HG03280 (cell line): ENCODE measurements around the gene IL17RD.
"Not testable (repeated sequence)": the region's sequence is repeated elsewhere in the genome, so short reads cannot be mapped to it uniquely, and the experiment has no call there.

Source experiments
- ATAC-seq: cut with Tn5 transposase; IDR thresholded peaks from one replicate; pipeline ENCODE4 v1.9.1; 2021; ENCODE audit warnings: mild to moderate bottlenecking, moderate library complexity; ENCODE audit not compliant: unreplicated experiment

The IL17RD gene

DNA sequence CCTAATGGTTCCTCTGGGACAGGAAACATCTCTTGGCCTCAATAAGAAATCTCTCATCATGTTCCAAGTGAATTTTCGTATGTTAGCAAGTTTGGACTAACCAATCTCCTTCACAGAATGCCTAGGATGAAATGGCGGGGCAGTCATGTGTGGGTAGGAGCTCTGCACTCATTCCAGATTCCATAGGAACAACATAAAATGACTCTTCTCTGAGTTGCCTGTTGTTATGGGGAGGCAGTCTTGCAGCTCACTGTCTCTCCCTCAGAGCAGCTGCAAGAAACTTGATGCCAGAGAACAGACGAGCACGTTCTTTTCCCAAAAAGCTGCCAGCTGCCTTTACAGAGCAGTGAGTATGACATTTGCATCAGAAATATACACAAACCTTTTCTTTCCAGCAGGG is 70.6 kb downstream of the IL17RD start:
- no peak for ATAC-seq

DNA sequence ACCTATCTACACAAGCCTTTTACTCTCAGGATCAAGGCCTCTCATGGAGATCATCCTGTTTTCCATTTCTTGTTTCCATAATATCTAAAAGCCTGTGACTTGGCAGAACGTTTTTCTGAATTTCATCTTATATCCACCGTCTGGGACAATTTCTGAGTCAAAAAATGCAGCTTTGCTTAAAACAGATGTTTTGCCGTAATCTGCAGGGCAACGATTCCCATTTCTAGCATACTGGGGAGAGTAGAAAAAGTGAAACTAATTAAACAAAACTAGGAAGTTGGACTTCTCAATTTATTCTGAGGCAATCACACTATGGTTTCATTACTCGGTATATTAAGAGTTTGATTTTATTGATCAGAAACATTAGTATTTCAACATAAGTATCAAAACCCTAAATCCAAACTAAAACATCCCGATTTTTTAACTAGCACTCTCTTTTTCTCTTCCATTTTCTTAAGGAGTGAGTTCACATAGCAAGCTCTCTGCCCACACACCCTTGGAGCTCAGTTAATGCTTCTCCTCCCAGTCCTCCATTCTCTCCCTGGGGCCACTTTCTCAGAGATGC is 71.1 kb downstream of the IL17RD start:
- no peak for ATAC-seq

- no peak for ATAC-seq
Measured at GRCh38 chr3:57093489-57093888, 71.7 kb downstream of the IL17RD start.

DNA sequence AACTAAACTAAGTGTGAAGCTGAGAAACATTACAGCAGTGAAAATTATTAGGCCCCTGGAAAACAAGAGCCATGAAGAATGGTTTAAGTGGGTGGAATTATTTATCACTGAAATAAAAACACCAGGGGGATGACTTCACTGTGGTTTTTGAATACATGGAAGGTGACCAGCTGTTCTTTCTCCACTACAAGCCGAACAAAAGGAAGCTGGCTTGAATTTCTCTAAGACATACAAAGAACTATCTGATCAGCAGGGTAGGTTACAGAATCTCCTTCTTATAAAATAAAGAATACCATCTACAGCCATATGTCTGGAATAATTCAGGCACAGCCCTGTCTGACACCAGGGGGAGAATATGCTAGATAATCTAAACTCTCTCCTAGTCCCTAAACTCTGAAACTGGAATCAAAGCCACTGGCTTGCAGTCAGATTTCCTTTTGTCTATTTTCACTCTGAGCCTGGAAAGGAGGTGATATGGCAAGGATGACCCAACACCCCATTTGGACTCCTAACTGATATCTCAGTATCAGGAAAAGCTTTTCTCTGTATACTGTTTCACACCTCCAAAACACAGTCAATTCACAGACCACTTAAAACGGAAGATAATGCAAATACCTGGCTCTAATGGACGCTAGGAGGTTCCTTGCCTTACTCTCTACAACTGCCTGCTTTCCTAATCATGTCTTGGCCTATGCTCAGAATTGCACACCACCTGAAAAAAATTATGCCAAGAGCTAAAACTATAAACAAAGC is 73.5 kb downstream of the IL17RD start:
- ATAC-seq: no peak

DNA sequence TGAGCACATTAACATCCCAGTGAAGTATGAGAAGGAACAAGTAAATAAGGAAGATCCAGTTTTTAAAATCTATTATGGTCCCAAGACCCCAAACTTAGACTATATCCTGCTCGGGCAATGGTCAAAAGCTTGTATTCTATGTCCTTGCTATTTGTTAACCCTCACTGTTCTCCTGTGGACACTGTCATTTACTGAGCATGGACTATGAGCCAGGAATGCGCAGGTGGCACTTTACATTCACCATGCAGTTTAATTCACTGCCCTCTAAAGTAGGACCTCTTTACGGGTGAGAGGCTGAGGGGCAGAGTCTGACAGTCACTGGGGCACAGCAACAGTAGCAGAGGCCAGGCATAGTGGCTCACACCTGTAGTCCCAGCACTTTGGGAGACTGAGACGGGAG is 76.1 kb downstream of the IL17RD start:
- ATAC-seq: no peak

DNA sequence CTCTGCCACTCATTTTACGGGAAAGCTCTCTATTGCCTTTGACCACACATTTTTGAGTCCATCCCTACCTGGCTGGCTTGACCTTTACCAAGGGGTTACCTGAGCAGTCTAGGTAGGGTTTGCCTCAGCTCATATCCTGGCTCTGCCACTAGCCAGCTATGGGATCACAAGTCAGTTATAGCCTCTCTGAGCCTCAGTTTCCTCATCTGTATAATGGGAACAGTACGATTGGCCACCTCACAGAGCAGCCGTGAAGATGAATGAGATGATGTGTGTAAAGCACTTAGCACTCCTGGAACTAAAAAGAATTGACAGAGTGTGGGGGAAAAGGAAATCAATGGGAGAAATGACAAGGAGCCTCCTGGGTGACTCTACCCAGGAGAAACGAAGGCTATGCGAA is 76.7 kb downstream of the IL17RD start:
- ATAC-seq: no peak

GRCh38 chr3:57087361-57088092 is 77.6 kb downstream of the IL17RD start:
- no peak for ATAC-seq

- no peak for ATAC-seq
Measured at GRCh38 chr3:57086201-57086600, 79.0 kb downstream of the IL17RD start.

DNA sequence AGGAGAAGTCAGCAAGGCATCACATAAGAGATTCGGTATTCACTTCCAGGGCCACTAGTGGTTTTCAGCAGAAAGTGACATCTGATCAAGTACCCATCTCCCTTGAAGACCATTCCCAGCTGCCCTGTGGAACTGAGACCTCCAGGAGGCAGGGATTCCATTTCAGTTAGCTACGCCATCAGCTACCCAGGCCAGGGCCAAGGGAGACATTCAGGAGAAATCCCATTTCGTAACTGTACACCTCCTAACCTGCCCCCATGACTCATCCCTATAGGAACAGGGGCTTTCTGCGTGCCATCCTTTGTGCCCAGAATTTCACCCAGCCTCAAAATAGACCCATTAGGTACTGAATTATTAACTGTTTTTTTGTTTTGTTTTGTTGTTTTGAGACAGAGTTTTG is 79.9 kb downstream of the IL17RD start:
- ATAC-seq: no peak

DNA sequence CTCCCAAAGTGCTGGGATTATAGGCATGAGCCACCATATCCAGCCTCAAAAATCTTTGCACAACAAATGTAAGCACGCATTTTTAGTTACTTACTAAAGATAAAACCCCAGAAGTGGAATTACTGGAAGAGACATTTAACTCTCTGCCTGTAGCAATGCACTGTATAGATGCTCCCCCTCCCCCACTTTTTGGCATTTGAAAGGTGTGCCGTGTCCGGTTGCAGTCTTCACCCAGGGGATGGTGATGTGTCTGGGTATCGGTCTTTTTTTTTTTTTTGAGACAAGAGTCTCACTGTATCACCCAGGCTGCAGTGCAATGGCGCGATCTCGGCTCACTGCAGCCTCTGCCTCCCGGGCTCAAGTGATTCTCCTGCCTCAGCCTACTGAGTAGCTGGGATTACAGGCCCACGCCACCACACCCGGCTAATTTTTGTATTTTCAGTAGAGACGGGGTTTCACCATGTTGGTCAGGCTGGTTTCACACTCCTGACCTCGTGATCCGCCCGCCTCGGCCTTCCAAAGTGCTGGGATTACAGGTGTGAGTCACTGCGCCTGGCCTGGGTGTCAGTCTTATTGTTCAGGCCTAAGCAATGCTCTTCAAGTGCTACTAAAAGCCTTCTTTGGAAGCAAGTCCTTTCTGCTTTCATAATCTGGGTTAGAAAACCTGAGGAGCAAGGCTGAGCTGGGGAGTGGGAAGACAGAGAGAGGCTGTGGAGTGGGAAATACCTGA is 81.7 kb downstream of the IL17RD start:
- ATAC-seq: not testable (repeated sequence)

- no peak for ATAC-seq
Measured at GRCh38 chr3:57082481-57082880, 82.7 kb downstream of the IL17RD start.

DNA sequence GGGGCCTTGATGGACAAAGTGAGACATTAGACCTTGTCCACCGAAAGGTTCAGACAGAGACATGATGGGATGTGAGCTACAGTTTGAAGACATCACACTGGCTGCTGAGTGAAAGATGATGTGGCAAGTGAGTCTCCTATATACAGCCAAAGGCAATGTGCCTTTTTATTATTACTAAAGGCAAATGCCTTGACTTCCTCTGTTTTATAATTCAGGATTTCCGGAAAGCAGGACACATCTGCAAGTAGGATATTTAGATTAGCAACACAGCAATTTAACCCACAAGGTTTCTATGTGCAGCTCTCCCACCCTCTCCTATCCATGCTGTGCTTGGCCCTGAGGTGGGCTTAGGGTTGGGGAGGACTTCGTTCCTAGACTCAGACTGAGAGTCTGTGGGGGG is 84.0 kb downstream of the IL17RD start:
- no peak for ATAC-seq

DNA sequence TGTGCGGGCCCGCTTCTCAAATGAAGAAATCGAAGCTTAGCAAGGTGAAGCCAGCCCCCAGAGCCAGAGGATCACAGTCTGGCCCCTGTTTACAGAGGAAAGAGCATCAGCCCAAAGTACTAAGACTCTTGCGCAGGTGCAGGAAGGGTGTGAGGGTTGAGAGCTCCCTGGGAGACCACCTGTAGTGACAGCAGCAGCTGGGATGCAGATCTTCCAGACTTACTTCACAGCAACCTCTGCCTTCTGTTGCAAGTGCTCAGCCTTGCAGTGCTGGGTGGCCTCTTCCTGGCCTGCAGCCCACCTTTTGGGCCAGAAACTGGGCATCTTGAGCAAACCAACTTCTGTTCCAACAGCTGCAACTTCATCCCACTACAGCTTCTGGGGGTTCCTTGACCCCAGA is 85.0 kb downstream of the IL17RD start:
- ATAC-seq: no peak

DNA sequence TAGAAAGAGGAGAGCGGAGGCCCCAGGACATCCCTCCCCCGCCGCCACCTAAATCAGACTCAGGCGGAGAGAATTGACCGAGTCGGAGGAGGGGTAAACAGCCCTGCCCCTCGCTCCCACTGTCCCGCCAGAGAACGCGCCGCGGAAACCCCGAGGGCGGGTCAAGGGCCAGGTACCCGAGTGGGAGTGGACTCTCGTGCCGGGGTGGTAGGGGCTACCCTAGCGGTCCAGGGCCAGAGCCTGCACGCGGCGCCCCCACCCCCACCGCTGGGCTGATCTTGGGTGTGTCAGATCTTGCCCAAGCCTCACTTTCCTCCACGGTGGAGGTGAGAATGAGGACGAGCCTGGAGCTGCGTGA is 85.7 kb downstream of the IL17RD start:
- no peak for ATAC-seq

DNA sequence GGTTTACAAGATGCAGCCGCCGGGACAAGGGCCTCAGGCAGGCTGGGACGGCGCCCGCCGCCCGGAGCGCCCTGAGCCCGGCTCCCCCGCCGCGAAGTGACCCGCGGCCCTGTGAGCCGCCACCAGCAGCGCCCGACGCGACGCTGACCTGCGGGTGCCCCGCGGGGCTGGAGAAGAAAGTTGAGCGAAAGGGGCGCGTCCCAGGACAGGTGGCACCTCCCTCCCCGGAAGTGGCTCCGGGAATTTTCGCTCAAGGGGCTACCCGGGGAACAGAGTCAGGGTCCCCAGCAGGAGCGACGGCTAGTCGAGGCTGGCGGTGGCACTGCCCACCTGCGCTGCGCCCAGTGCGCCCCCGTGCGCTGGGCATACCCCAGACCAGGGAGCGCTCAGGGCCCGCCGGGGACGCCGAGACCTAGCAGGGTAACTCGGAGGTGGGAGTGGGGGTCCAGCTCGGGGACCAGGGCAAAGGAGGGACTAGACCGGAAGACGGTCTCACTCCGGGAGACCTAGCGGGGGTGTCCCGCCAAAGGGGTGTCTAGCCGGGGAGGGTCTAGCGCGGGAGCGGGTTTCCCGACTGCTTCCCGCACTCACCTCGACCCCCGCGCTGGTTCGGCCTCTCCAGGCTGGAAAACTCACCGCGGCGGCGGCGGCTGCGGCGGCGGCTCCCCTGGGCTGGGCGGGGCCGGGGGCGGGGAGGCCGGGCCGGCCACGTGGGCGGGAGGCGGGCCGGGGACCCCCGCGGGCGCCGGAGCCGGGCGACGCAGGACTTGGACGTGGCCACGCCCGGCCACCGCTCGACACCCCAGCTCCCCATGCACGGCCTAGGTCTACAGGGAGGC is 86.3 kb downstream of the IL17RD start:
- ATAC-seq: no peak

DNA sequence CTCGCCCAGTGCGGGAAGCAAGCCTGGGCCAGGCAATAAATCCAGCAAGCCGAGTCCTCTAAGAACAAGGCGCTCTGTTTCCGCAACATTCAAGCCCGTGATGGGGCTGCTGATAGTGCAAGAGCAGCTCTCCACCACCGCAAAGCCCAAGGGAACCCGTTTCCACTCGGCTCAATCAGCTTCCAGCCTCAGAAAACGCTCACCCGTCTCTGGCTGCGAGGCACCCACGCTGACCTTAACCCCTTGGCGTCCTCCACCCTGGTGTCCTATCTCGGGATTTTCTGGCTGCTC is 86.9 kb downstream of the IL17RD start:
- no peak for ATAC-seq

DNA sequence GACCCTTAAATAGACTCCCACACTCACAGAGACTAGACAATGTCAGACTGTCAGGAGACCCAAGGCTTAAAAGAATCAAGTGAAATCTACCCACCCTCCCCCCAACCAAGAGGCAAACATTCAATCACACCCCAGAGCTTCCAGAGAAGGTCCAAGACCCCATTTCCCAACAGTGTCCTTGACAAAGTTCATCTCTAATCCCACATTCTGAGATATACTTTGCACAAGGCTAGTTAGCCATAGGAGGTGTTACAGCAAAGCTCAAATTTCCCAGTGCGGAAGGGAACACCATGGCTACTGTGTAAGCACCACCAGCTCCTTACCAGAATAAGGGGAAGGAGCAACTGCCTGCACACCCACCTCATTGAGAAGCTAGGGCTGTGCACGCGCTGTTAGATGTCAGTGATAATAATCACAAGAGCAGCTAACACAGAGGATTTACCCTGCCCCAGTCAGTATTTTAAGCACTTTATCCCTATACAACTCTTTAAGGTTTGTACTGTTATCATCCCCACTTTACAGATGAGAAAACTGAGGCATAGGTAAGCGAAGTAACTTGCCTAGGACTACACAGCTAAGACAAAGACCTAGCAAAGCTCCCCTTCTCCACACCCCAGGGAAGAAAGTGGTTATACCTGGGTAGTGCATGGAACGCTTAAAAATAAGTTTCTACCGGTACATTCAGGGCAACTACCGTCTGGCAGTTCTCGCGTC is 87.4 kb downstream of the IL17RD start:
- no peak for ATAC-seq

DNA sequence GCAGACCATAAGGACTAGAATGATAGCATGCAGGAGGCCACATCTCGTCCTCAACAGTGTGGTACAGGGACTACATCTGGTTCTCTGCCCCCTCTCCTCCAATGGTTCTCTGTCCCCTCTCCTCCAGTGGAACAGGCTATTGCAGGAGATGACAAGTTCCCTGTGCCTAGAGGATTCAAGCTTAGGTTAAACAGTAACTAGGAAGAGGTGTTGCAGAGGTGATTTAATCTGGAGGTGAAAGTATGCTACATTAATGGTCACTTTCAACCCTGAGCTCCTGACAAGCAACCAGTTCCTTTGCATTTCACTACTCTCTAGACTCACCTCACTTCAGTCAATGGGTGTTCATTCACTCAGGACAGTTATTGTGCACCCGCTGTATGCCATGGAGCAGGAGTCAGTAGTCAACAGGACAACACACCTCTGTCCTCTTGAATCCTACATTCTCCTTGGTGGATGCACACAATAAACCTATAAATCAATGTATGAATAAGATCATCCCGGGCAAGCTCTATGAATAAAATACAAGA is 88.7 kb downstream of the IL17RD start:
- no peak for ATAC-seq

GRCh38 chr3:57074135-57074534 is 91.0 kb downstream of the IL17RD start:
- no peak for ATAC-seq

DNA sequence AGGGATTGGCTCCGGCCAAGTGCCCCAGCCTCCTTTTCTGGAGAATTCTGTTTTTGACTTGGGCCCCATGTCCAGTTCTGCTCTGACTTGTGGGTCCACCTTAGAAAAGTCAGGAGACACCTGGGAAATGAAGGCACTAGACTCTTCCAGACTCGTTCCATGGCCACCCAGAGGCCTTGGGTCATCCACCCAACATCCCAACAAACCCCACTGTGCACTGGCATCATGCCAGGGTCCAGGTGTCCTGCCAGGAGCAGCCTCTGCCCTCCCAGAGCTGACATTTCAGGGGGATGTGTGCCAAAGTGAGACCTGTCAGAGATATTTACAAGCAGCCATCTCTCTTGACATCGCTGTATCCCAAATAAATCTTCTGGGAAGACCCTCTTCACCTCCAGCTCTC is 91.5 kb downstream of the IL17RD start:
- ATAC-seq: no peak
